ENCODE data around the gene FLNB. TPM values are rescaled to one million over a fixed set of nuclear protein-coding genes. Genes with fewer than 3 reads are reported as not detected.

Gene FLNB
- total and polyA plus RNA-seq, 10 of the 15 experiments (the other 5 are each of a cell fraction or from before 2014, with no cell fraction given) = 13.6 to 51.8 (median 26.4) TPM

GRCh38 chr3:57968501-57968900, 39.7 kb upstream of the FLNB start (continued):
- no peak for TF ChIP-seq ATF3 (IDR thresholded peaks at IDR 0.05; ENCODE audit: borderline replicate concordance, extremely low read depth, low read depth, low read length)
- TF ChIP-seq NKRF (conservative IDR thresholded peaks at IDR 0.05) = no peak

GRCh38 chr3:57971975-57972374, 36.2 kb upstream of the FLNB start:
- H3K4me2 ChIP-seq (ENCODE audit: control insufficient read depth, insufficient read depth) = no peak overlapping the region
- in situ Hi-C loops (cut with MboI) (no loop called here), intact Hi-C loops (cut with micrococcal nuclease; ENCODE audit: unreplicated experiment) (no loop called here)
- ChIA-PET RAD21 (ENCODE audit: unreplicated experiment) (interaction anchor here (1.4 kb wide), 1 partner anchor 10 kb away, joined by 4 read pairs; no protein-coding TSS in a partner anchor), CTCF (no interaction called here), SMC1A (ENCODE audit: uncharacterized antibody, unreplicated experiment) (interaction anchor here (0.9 to 2.7 kb wide), 2 partner anchors 10 to 11 kb away, joined by 3 to 12 read pairs; no protein-coding TSS in a partner anchor), POLR2A (no interaction called here)
- H3K36me3 ChIP-seq (ENCODE audit: control insufficient read depth in 2 of 2, insufficient read depth in 2 of 2, low read length in 1 of 2) = no peaks in the 10 kb centered on the region
- DNase-seq (ENCODE audit: low read depth, low spot score) = no peak
- BruUV-seq (replicated peaks) = no TSS peak
- H2AFZ ChIP-seq (ENCODE audit: control insufficient read depth, low read depth, low read length) = no peak overlapping the region
- no peaks in the 10 kb centered on the region for H3K79me2 ChIP-seq (ENCODE audit: control insufficient read depth, insufficient read depth, low read length)
- no peaks in the 10 kb centered on the region for H3K9me3 ChIP-seq (replicated peaks; ENCODE audit: control insufficient read depth, insufficient read depth, low read length)
- H3K9ac ChIP-seq (ENCODE audit: control insufficient read depth, insufficient read depth, low read length) = no peak overlapping the region
- H3K27me3 ChIP-seq (replicated peaks in 1 of 2; ENCODE audit: control insufficient read depth in 2 of 2, insufficient read depth in 2 of 2, low read length in 1 of 2) = no peaks in the 10 kb centered on the region
- no peak overlapping the region for H3K4me3 ChIP-seq
- no peak for TF ChIP-seq IRF3 (IDR thresholded peaks at IDR 0.05)
- WGBS (ENCODE audit: insufficient coverage, insufficient replicate concordance, low lambda C conversion rate, missing lambda C conversion rate) = 8% methylated on average over 4 of the region's 4 CpGs
- no peak overlapping the region for H3K27ac ChIP-seq (ENCODE audit: control insufficient read depth, insufficient read depth)
- H4K20me1 ChIP-seq (ENCODE audit: control insufficient read depth, insufficient read depth) = no peaks in the 10 kb centered on the region
- FAIRE-seq = no peak
- no peak for ATAC-seq
- no peaks in the 10 kb centered on the region for H3K4me1 ChIP-seq (ENCODE audit: control insufficient read depth, insufficient read depth, low read length)

Data from GM12878 (cell line).